ENCODE measurements around the gene SMC1B.

DNA sequence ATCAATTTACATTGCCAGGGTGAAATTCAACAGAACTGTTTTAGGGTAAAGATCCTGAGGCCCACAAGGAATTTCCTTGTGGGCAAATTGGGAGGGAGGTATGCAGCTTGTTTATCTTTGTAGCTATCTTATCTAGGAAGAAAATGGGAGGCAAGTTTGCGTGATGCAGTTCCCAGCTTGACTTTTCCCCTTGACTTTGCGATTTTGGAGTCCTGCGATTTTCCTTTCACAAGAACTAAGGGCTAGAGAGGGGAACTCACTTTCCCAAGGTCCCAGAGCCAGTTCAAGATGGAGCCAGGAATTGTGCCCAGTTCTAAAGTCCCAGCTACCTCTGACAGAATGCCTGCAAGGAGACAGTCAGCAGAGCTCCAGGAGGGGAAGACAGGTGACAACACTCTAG is 30.8 kb upstream of the SMC1B start:
- TF ChIP-seq, protein P1, sequence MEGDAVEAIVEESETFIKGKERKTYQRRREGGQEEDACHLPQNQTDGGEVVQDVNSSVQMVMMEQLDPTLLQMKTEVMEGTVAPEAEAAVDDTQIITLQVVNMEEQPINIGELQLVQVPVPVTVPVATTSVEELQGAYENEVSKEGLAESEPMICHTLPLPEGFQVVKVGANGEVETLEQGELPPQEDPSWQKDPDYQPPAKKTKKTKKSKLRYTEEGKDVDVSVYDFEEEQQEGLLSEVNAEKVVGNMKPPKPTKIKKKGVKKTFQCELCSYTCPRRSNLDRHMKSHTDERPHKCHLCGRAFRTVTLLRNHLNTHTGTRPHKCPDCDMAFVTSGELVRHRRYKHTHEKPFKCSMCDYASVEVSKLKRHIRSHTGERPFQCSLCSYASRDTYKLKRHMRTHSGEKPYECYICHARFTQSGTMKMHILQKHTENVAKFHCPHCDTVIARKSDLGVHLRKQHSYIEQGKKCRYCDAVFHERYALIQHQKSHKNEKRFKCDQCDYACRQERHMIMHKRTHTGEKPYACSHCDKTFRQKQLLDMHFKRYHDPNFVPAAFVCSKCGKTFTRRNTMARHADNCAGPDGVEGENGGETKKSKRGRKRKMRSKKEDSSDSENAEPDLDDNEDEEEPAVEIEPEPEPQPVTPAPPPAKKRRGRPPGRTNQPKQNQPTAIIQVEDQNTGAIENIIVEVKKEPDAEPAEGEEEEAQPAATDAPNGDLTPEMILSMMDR (conservative IDR thresholded peaks at IDR 0.05; ENCODE audit: low read length), result no peak
- TF ChIP-seq EZH2phosphoT487 (IDR thresholded peaks at IDR 0.05; ENCODE audit: borderline replicate concordance, low read depth, low read length), result no peak
